H1 (cell line): ENCODE data around the gene FAIM2. TPM values are rescaled to one million over a fixed set of nuclear protein-coding genes. Genes with fewer than 3 reads are reported as not detected.

Source experiments
- CTCF ChIA-PET: fragments of 300-600 bp; sonication (Branson Sonifier 250); formaldehyde crosslinking; loops from one replicate; lab custom pipeline; 2021; ENCODE audit not compliant: partially characterized antibody; lab: Charles Lee
- POLR2A ChIA-PET: fragments of 300-600 bp; sonication (Branson Sonifier 250); formaldehyde crosslinking; loops from one replicate; lab custom pipeline; 2021; ENCODE audit warnings: inconsistent platforms; ENCODE audit not compliant: partially characterized antibody; lab: Charles Lee
- DNase-seq, 2 experiments: peaks; one replicate each; pipeline versions ENCODE4 v3.0.0 to v3.0.0-alpha.2; 2010 to 2022; ENCODE audit warnings: low spot score in 2 of 2, low read depth in 1 of 2, mixed read lengths in 1 of 2
- FAIRE-seq: peaks from 2 replicates; lab custom pipeline; 2011; peaks lifted over from hg19 to GRCh38; lab: Jason Lieb, UNC
- H2AFZ ChIP-seq: 2 replicates; pipeline ENCODE4 v1.8.1; 2012; ENCODE audit warnings: low read length, inconsistent platforms
- H2AK5ac ChIP-seq: 2 replicates; pipeline ENCODE4 v1.6.1; 2013; ENCODE audit warnings: low read depth, low read length
- H2BK120ac ChIP-seq: replicated peaks from 2 replicates; pipeline ENCODE3; 2013; ENCODE audit warnings: low read depth, low read length, inconsistent platforms
- H2BK12ac ChIP-seq: 2 replicates; pipeline ENCODE4 v1.6.1; 2013; ENCODE audit warnings: low read depth, low read length
- H2BK15ac ChIP-seq: 2 replicates; pipeline ENCODE4 v1.6.1; 2013; ENCODE audit warnings: low read length
- H2BK20ac ChIP-seq: 2 replicates; pipeline ENCODE4 v1.6.1; 2013; ENCODE audit warnings: low read length
- H2BK5ac ChIP-seq: 2 replicates; pipeline ENCODE4 v1.6.1; 2013; ENCODE audit warnings: low read depth, low read length
- H3K14ac ChIP-seq: 2 replicates; pipeline ENCODE4 v1.6.1; 2013; ENCODE audit warnings: inconsistent platforms; ENCODE audit not compliant: insufficient read length
- H3K18ac ChIP-seq: 2 replicates; pipeline ENCODE4 v1.6.1; 2013; ENCODE audit warnings: low read length; ENCODE audit errors: extremely low read depth
- H3K23ac ChIP-seq: 2 replicates; pipeline ENCODE4 v1.6.1; 2013; ENCODE audit warnings: inconsistent platforms; ENCODE audit not compliant: insufficient read length
- H3K23me2 ChIP-seq: 2 replicates; pipeline ENCODE4 v1.6.1; 2013; ENCODE audit warnings: low read depth, low read length
- H3K27ac ChIP-seq: 2 replicates; pipeline ENCODE4 v1.6.1; 2011; ENCODE audit warnings: low read depth, low read length, inconsistent platforms
- H3K27me3 ChIP-seq, 4 experiments: replicated peaks in 1 of 4; 1 replicate in 1 of 4; 2 replicates in 3 of 4; pipeline versions ENCODE4 v1.6.1 to v1.8.1; 2011 to 2013; ENCODE audit warnings: low read length in 3 of 4, mild to moderate bottlenecking in 3 of 4, inconsistent platforms in 2 of 4, mixed read lengths in 2 of 4, moderate library complexity in 1 of 4; ENCODE audit not compliant: control insufficient read depth in 3 of 4, insufficient read depth in 3 of 4; ENCODE audit errors: extremely low read depth in 1 of 4
- H3K36me3 ChIP-seq, 4 experiments: 2 replicates each; pipeline versions ENCODE4 v1.6.1 to v1.8.1; 2011 to 2013; ENCODE audit warnings: mild to moderate bottlenecking in 4 of 4, low read length in 3 of 4, moderate library complexity in 2 of 4, control low read depth in 1 of 4, inconsistent platforms in 1 of 4; ENCODE audit not compliant: insufficient read depth in 4 of 4, control insufficient read depth in 2 of 4
- H3K4ac ChIP-seq: replicated peaks from 2 replicates; pipeline ENCODE3; 2013; ENCODE audit warnings: low read length, low read depth, mixed read lengths, inconsistent platforms; ENCODE audit not compliant: insufficient read length
- H3K4me1 ChIP-seq, 4 experiments: replicated peaks in 1 of 4; 1 replicate in 1 of 4; 2 replicates in 3 of 4; pipeline versions ENCODE4 v1.6.1 to v1.8.1; 2011 to 2013; ENCODE audit warnings: low read length in 3 of 4, inconsistent platforms in 2 of 4, mixed read lengths in 1 of 4; ENCODE audit not compliant: insufficient read depth in 4 of 4, control insufficient read depth in 3 of 4
- H3K4me2 ChIP-seq, 2 experiments: 2 replicates each; pipeline versions ENCODE4 v1.6.1 to v1.8.1; 2011 to 2013; ENCODE audit warnings: low read depth in 2 of 2, low read length in 2 of 2, control low read depth in 1 of 2, inconsistent platforms in 1 of 2, mild to moderate bottlenecking in 1 of 2; ENCODE audit not compliant: insufficient read depth in 1 of 2
- H3K4me3 ChIP-seq, 4 experiments: fragments of 200-600, 300-600 bp in 1 of 4; sonication (generic), shearing (Covaris generic), sonication (Bioruptor Twin) in 1 of 4; 2 replicates each; pipeline versions ENCODE4 v1.5.1 to v1.8.1; 2011 to 2016; ENCODE audit warnings: low read length in 4 of 4, low read depth in 3 of 4, control low read depth in 2 of 4, inconsistent platforms in 2 of 4, mild to moderate bottlenecking in 2 of 4, mixed read lengths in 1 of 4, moderate library complexity in 1 of 4; ENCODE audit not compliant: insufficient read depth in 2 of 4; ENCODE audit errors: extremely low read depth in 1 of 4
- H3K56ac ChIP-seq: replicated peaks from 2 replicates; pipeline ENCODE3; 2013; ENCODE audit warnings: low read depth, mild to moderate bottlenecking, mixed read lengths, low read length, inconsistent platforms; ENCODE audit not compliant: insufficient read length
- H3K79me1 ChIP-seq: 2 replicates; pipeline ENCODE4 v1.6.1; 2013; ENCODE audit warnings: low read depth, low read length, control low read depth
- H3K79me2 ChIP-seq, 2 experiments: 2 replicates each; pipeline versions ENCODE4 v1.6.1 to v1.8.1; 2012 to 2013; ENCODE audit warnings: low read length in 2 of 2, mild to moderate bottlenecking in 2 of 2, inconsistent platforms in 1 of 2; ENCODE audit not compliant: insufficient read depth in 2 of 2, control insufficient read depth in 1 of 2
- H3K9ac ChIP-seq, 4 experiments: replicated peaks in 1 of 4; 1 replicate in 1 of 4; 2 replicates in 3 of 4; pipeline versions ENCODE4 v1.6.1 to v1.8.1; 2011 to 2013; ENCODE audit warnings: low read depth in 3 of 4, low read length in 3 of 4, control low read depth in 2 of 4, mild to moderate bottlenecking in 2 of 4, moderate library complexity in 2 of 4, inconsistent platforms in 1 of 4; ENCODE audit errors: extremely low read depth in 1 of 4
- H3K9me3 ChIP-seq, 2 experiments: 2 replicates each; pipeline versions ENCODE4 v1.6.1 to v1.8.1; 2012 to 2013; ENCODE audit warnings: mild to moderate bottlenecking in 2 of 2, moderate library complexity in 2 of 2, control low read depth in 1 of 2, inconsistent platforms in 1 of 2, low read depth in 1 of 2, low read length in 1 of 2, mixed read lengths in 1 of 2; ENCODE audit not compliant: insufficient read depth in 2 of 2
- H4K20me1 ChIP-seq, 2 experiments: replicated peaks in 1 of 2; 2 replicates each; pipeline versions ENCODE3 to v1.8.1; 2011 to 2013; ENCODE audit warnings: inconsistent platforms in 2 of 2, low read length in 2 of 2, mild to moderate bottlenecking in 1 of 2; ENCODE audit not compliant: insufficient read depth in 2 of 2, control insufficient read depth in 1 of 2
- H4K5ac ChIP-seq: 2 replicates; pipeline ENCODE4 v1.6.1; 2013; ENCODE audit warnings: low read length, low read depth, mixed read lengths, inconsistent platforms; ENCODE audit not compliant: insufficient read length
- H4K8ac ChIP-seq: 2 replicates; pipeline ENCODE4 v1.8.0; 2013; ENCODE audit warnings: mild to moderate bottlenecking, moderate library complexity, low read length, inconsistent platforms; ENCODE audit not compliant: insufficient read depth; ENCODE audit errors: extremely low read depth
- H4K91ac ChIP-seq: replicated peaks from 2 replicates; pipeline ENCODE3; 2013; ENCODE audit warnings: low read length, mixed read lengths, inconsistent platforms; ENCODE audit not compliant: insufficient read length
- ASH2L ChIP-seq: fragments of 200-600, 300-600 bp; sonication (generic); IDR thresholded peaks from one replicate; pipeline ENCODE4 v1.7.1; 2017; ENCODE audit warnings: low read length
- BACH1 ChIP-seq: IDR thresholded peaks from 2 replicates; pipeline ENCODE4 v1.6.1; 2012; ENCODE audit warnings: low read length, improper control_type of control experiment
- CREB1 ChIP-seq: IDR thresholded peaks from 2 replicates; pipeline ENCODE4 v1.6.1; 2012; ENCODE audit warnings: inconsistent platforms
- SAP30 ChIP-seq: fragments of 300-600 bp; sonication (generic); IDR thresholded peaks from 2 replicates; pipeline ENCODE4 v1.7.1; 2012; ENCODE audit warnings: low read length, moderate library complexity, mild to moderate bottlenecking, inconsistent platforms; ENCODE audit not compliant: insufficient read depth, insufficient replicate concordance
- SIX5 ChIP-seq: IDR thresholded peaks from 2 replicates; pipeline ENCODE4 v1.6.1; 2011; ENCODE audit warnings: mild to moderate bottlenecking, low read depth, low read length
- SP2 ChIP-seq: IDR thresholded peaks from 2 replicates; pipeline ENCODE4 v1.6.1; 2012; ENCODE audit warnings: mild to moderate bottlenecking, low read length, inconsistent platforms
- TCF12 ChIP-seq: IDR thresholded peaks from 2 replicates; pipeline ENCODE4 v1.6.1; 2011; ENCODE audit warnings: low read depth, mild to moderate bottlenecking, low read length
- WGBS, 2 experiments: shearing (Covaris generic) in 1 of 2; methylation state at CpG; one replicate each; pipeline versions ENCODE4 v1.1.6 to v1.1.7; 2013 to 2015; ENCODE audit warnings: low lambda C conversion rate in 2 of 2, mixed read lengths in 2 of 2, inconsistent platforms in 1 of 2, low coverage in 1 of 2, missing lambda C conversion rate in 1 of 2; ENCODE audit not compliant: insufficient replicate concordance in 2 of 2, insufficient coverage in 1 of 2, insufficient read length in 1 of 2; ENCODE audit errors: extremely low coverage in 1 of 2, missing lambda C conversion rate in 1 of 2; 5-methylcytosine and 5-hydroxymethylcytosine counted together
- polyA plus RNA-seq, 7 experiments: library from polyadenylated mRNA; depleted of rRNA in 3 of 7; stranded (reverse) in 5 of 7; unstranded in 2 of 7; fragments of >200 nt in 5 of 7; fragments of 200-250 nt in 2 of 7; gene quantifications; 1 replicate in 5 of 7; 2 replicates in 1 of 7; 4 replicates in 1 of 7; pipeline versions ENCODE4 v1.2.1 to v1.2.3, GENCODE V29; 2011 to 2013; ENCODE audit warnings: missing spikeins in 2 of 7, mixed read lengths in 2 of 7
- total RNA-seq: library from RNA; stranded (reverse); fragmentation: NEBNext Ultra II Directional; extraction: Animal tissue kit (Norgen Biotek cat#: 25700); gene quantifications from 2 replicates; pipeline ENCODE4 v1.2.1, GENCODE V29; 2021

Gene FAIM2
- total and polyA plus RNA-seq, 2 of the 8 experiments (the other 6 are each of a cell fraction or from before 2014, with no cell fraction given) = 0.89 to 1.3 TPM

- Histone ChIP-seq H3K27ac (no peak overlapping the region), H3K79me2 (no peaks in the 10 kb centered on the region), H3K4me2 (no peak overlapping the region), H2AFZ (no peak overlapping the region), H3K4me1 (no peaks in the 10 kb centered on the region), H3K23ac (no peak overlapping the region), H3K56ac (no peak overlapping the region), H3K4me3 (no peak overlapping the region), H3K9me3 (no peaks in the 10 kb centered on the region), H3K14ac (no peak overlapping the region), H2AK5ac (no peak overlapping the region), H4K5ac (no peak overlapping the region), H4K91ac (no peak overlapping the region), H3K23me2 (no peaks in the 10 kb centered on the region), H2BK120ac (no peak overlapping the region), H3K4ac (no peak overlapping the region), H3K36me3 (no peaks in the 10 kb centered on the region), H2BK15ac (no peak overlapping the region), H3K18ac (no peak overlapping the region), H3K9ac (no peak overlapping the region), H2BK5ac (no peak overlapping the region), H2BK12ac (no peak overlapping the region), H3K27me3 (no peaks in the 10 kb centered on the region), H4K8ac (no peak overlapping the region), H2BK20ac (no peak overlapping the region), H3K79me1 (no peaks in the 10 kb centered on the region), H4K20me1 (peaks cover 0 to 4% of the 10 kb centered on the region in 2 experiments)
- ChIA-PET CTCF (interaction anchor here (1.1 to 10.0 kb wide), 6 partner anchors 9 to 94 kb away, joined by 3 to 137 read pairs (median 6); partner anchors contain the start of gene AQP5), POLR2A (interaction anchor here (0.8 to 2.2 kb wide), 2 partner anchors 8 to 14 kb away, joined by 3 to 8 read pairs; no protein-coding TSS in a partner anchor)
- DNase-seq = no peak
- FAIRE-seq = no peak
- 88% methylated on average over 3 of the region's 3 CpGs; no CpG with 5 or more reads in 1 of the 2 experiments for WGBS, 2 experiments
- TF ChIP-seq SAP30 = no peak
- TF ChIP-seq TCF12 = no peak
- TF ChIP-seq SP2 = no peak
- no peak for TF ChIP-seq SIX5
- TF ChIP-seq CREB1 = no peak
- no peak for TF ChIP-seq ASH2L
- no peak for TF ChIP-seq BACH1
Measured at GRCh38 chr12:49873361-49873934, 30.3 kb downstream of the FAIM2 start.
